GM12873 (cell line): ENCODE measurements around the gene MTX3.

Experiments
- TF ChIP-seq, protein P1 (sequence below): IDR thresholded peaks from 2 replicates; pipeline ENCODE4 v1.5.1; 2012; ENCODE audit warnings: low read depth, mild to moderate bottlenecking, moderate library complexity, low read length, control low read depth; ENCODE audit not compliant: insufficient read depth; ENCODE audit errors: missing control alignments

MTX3 gene

DNA sequence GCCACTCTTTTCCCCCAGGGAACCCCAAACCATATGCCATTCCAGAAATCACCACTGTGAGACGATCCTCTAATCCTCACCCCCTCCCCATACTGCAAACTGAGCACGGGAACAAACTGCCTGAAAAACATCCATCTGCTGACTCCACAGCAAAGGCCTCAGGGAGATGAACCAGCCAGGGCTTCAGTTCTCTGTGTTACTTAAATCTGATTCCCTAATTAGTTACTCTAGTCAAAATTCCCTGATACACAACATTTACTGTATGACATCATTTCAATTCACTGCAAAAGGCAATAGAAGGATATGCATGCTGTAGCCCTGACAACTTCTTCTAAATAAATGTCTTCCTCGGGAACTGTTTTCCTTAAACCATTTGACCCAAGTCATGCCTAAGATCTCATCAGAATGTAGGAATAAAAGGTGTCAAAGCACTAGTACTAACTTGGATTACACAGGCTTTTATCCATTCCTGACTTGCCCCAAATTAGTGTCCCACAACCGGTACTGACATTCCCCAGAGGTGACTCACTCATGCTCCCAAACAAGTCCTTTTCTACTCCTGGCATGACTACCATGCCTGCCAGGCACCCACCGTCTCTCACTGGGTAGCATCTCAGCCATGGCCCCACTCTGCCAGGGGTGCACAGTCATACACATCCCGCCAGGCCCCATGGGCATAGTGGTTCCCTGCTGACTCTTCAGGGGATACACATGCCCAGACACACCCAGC lies 35.0 kb downstream of the MTX3 start:
- TF ChIP-seq, protein P1, sequence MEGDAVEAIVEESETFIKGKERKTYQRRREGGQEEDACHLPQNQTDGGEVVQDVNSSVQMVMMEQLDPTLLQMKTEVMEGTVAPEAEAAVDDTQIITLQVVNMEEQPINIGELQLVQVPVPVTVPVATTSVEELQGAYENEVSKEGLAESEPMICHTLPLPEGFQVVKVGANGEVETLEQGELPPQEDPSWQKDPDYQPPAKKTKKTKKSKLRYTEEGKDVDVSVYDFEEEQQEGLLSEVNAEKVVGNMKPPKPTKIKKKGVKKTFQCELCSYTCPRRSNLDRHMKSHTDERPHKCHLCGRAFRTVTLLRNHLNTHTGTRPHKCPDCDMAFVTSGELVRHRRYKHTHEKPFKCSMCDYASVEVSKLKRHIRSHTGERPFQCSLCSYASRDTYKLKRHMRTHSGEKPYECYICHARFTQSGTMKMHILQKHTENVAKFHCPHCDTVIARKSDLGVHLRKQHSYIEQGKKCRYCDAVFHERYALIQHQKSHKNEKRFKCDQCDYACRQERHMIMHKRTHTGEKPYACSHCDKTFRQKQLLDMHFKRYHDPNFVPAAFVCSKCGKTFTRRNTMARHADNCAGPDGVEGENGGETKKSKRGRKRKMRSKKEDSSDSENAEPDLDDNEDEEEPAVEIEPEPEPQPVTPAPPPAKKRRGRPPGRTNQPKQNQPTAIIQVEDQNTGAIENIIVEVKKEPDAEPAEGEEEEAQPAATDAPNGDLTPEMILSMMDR: no peak

- TF ChIP-seq, protein P1: no peak
Observed at GRCh38 chr5:79955356-79955895, 35.6 kb downstream of the MTX3 start.

DNA sequence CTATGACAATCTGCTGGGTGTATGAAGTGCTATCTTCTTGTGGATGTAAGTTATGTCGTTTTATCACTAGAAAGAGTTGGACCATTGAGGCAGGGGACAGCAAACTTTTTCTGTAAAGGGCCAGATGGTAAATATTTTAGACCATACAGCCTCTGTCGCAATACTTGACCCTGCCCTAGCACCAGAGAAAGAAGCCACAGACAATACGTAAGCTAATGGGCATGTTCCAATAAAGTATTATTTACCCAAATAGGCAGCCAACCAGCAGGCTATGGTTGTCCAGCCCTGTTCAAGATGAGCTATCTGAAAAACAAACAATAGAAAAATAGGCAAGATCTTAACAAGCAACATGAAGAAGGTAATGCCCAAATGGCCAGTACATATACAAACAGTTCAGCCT lies 36.4 kb downstream of the MTX3 start:
- TF ChIP-seq, protein P1: no peak

GRCh38 chr5:79947567-79947966 lies 43.5 kb downstream of the MTX3 start:
- TF ChIP-seq, protein P1: no peak

GRCh38 chr5:79938468-79938867 lies 52.6 kb downstream of the MTX3 start:
- TF ChIP-seq, protein P1: no peak

DNA sequence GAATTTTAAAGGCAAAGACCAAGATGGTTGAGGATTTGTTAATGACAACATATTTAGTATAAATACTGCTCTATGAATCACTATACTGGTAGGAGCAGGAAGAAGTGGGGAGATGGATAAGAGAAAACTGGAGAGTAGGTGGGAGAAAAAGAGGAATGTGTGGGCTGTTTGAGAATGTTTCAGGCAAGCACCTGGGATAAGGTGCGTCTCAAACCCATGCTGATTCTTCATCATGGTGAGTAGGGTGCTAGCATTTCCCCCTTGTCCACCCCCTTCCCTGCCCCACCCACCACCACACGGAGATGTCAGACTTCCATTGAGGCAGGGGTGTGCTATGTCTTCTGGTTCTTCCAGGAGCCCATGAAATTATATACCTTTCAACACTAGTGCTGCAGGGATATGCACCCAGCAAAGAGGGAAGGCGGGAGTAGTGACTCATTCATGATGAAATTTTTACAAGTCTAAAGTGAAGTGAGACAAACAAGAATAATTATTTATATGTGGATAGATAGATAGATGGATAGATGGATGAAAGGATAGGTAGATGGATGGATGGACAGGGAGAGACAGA lies 54.3 kb downstream of the MTX3 start:
- TF ChIP-seq, protein P1: no peak

GRCh38 chr5:79936002-79936645 lies 54.9 kb downstream of the MTX3 start:
- TF ChIP-seq, protein P1: no peak
